Common myeloid progenitor, CD34-positive (primary cell): ENCODE results near the gene GAA.

ENCODE experiments used
- CTCF ChIA-PET: fragments of 350-600 bp; sonication (Branson Sonifier 250); formaldehyde crosslinking; loops from one replicate; lab custom pipeline; 2021; ENCODE audit warnings: antibody characterized with exemption; lab: Charles Lee
- POLR2A ChIA-PET: fragments of 350-600 bp; sonication (Branson Sonifier 250); formaldehyde crosslinking; loops from one replicate; lab custom pipeline; 2021; ENCODE audit warnings: antibody characterized with exemption; lab: Charles Lee
- DNase-seq, 3 donors: peaks; one replicate each; pipeline versions ENCODE4 v3.0.0 to v3.0.0-alpha.2; 2013
- H3K27ac ChIP-seq, 2 experiments: 1 replicate in 1 of 2; 2 replicates in 1 of 2; pipeline ENCODE4 v1.7.0; 2013; ENCODE audit warnings: inconsistent platforms in 2 of 2, low read length in 2 of 2, mild to moderate bottlenecking in 2 of 2, low read depth in 1 of 2, moderate library complexity in 1 of 2; ENCODE audit not compliant: severe bottlenecking in 2 of 2, insufficient read depth in 1 of 2, poor library complexity in 1 of 2
- H3K27me3 ChIP-seq, 5 experiments: replicated peaks in 2 of 5; 1 replicate in 3 of 5; 2 replicates in 2 of 5; pipeline versions ENCODE4 v1.6.1 to v1.7.0; 2013; ENCODE audit warnings: low read length in 4 of 5, mild to moderate bottlenecking in 2 of 5, moderate library complexity in 2 of 5, inconsistent platforms in 1 of 5; ENCODE audit not compliant: insufficient read depth in 5 of 5, control insufficient read depth in 4 of 5
- H3K36me3 ChIP-seq, 4 experiments: 1 replicate in 2 of 4; 2 replicates in 2 of 4; pipeline versions ENCODE4 v1.6.1 to v1.7.0; 2013; ENCODE audit warnings: low read length in 3 of 4, control low read depth in 1 of 4, mild to moderate bottlenecking in 1 of 4; ENCODE audit not compliant: control insufficient read depth in 4 of 4, insufficient read depth in 4 of 4
- H3K4me1 ChIP-seq, 4 experiments: 1 replicate in 3 of 4; 2 replicates in 1 of 4; pipeline versions ENCODE4 v1.6.1 to v1.7.1; 2013; ENCODE audit warnings: low read length in 3 of 4, mild to moderate bottlenecking in 3 of 4, control low read depth in 1 of 4, inconsistent platforms in 1 of 4, moderate library complexity in 1 of 4; ENCODE audit not compliant: control insufficient read depth in 4 of 4, insufficient read depth in 4 of 4; ENCODE audit errors: control extremely low read depth in 1 of 4
- H3K4me3 ChIP-seq, 7 experiments: 1 replicate in 4 of 7; 2 replicates in 3 of 7; pipeline versions ENCODE4 v1.5.1 to v1.7.0; 2013; ENCODE audit warnings: mild to moderate bottlenecking in 7 of 7, low read length in 6 of 7, moderate library complexity in 6 of 7, inconsistent platforms in 2 of 7, low read depth in 2 of 7, control low read depth in 1 of 7; ENCODE audit not compliant: insufficient read depth in 4 of 7, control insufficient read depth in 1 of 7; ENCODE audit errors: extremely low read depth in 1 of 7
- H3K9me3 ChIP-seq, 5 experiments: 1 replicate in 4 of 5; 2 replicates in 1 of 5; pipeline versions ENCODE4 v1.6.1 to v1.7.1; 2013; ENCODE audit warnings: low read length in 4 of 5, mild to moderate bottlenecking in 2 of 5, inconsistent platforms in 1 of 5, low read depth in 1 of 5, moderate library complexity in 1 of 5; ENCODE audit not compliant: control insufficient read depth in 4 of 5, insufficient read depth in 2 of 5; ENCODE audit errors: control extremely low read depth in 1 of 5
- WGBS: methylation state at CpG from one replicate; pipeline ENCODE4 v1.1.5; 2013; ENCODE audit not compliant: insufficient coverage; 5-methylcytosine and 5-hydroxymethylcytosine counted together

Gene GAA

DNA sequence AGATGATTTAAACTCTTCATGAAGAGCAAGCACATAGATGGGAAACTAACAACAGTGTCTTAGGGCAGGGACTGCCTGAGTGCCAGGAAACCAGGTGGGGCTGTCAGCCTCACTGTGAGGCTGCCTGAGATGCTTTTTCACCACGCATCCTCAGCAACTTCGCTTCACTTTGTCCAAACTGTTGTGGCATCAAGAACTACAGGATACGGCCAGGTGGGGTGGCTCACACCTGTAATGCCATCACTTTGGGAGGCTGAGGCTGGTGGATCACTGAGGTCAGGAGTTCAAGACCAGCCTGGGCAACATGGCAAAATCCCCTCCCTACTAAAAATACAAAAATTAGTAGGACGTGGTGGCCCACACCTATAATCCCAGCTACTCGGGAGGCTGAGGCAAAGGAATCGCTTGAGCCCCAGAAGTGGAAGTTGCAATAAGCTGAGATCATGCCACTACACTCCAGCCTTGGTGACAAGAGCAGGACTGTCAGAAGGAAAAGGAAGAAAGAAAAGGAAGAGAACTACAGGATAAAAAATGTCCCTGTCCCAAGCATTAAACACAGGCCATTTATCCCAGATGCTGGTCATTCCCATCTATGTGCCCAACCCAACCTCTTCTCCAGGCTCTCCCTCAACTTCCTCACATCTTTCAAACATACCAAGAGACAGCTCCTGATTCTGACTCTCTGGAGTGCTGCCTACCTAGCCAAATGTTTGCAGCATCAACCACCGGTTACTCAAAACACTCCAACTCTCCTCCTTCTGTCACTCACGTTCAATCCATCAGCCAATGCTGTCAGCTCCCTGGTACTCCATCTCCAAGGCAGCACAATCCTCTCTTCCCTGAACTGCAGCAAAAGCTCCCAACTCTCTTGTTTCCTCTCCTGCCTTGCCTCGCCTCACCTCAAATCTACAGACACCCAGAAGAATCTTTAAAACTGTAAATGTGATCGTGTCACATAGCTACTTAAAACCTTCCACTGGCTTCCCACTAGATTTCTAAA is 44.0 kb downstream of the GAA start:
- ChIA-PET POLR2A (interaction anchor here (0.6 to 1.1 kb wide), 2 partner anchors 17 to 44 kb away, joined by 3 to 4 read pairs; partner anchors contain the start of gene GAA), CTCF (interaction anchor here (1.2 to 1.3 kb wide), 3 partner anchors 17 to 53 kb away, joined by 3 to 4 read pairs (median 4); no protein-coding TSS in a partner anchor)
- Histone ChIP-seq H3K4me3 (peak overlapping the region in 6 of 7 experiments; percentile 81 to 96 (median 90)), H3K9me3 (no peaks in the 10 kb centered on the region), H3K27ac (peak overlapping the region in 1 of 2 experiments; percentile 93), H3K4me1 (peaks cover 9 to 25% (median 20%) of the 10 kb centered on the region in 4 experiments), H3K36me3 (peaks cover 10 to 45% (median 23%) of the 10 kb centered on the region in 4 experiments), H3K27me3 (no peaks in the 10 kb centered on the region)
- WGBS, result 67% methylated on average over 9 of the region's 10 CpGs
- DNase-seq, result no peak

DNA sequence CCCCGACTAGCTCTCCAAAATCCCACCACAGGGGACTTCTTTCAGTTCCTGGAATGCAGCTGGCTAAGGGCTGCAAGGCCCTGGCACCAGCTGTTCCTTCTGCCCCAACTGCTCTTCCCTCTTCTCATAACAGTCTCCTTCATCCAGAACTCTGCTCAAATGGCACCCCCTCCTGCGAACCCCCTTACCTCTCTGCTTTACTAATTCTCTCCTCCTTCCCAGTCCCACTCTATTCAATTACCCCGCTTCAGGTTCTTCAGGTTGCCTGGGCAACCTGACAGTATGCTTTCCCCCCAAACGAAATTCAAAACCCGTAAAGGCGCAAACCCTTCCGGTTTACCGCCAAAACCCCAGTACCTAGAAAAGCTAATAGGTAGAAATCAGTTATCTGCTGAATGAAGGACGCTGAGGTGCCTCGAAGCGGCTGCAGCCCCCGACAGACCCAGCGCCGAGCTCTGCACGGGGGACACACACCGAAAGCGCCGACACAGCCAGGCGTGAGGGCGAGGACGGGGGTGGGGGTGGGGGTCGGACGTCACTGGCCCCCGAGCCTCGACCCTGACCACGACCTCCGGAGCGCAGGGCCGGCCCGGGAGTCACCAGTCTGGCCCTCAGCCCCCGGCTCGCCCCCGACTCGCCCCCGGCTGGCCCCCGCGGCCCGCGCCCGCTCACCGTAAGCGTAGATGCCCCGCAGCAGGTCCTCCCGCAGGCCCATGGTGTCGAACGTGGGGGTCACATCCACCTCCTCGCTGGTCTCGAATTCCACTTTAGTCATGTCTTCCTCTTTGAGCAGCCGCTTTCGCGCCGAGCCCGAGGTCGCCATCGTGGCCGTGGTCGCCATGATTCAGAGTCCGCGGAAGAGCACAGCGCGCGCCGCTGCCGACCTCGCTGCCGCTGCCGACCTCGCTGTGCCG is 45.0 kb downstream of the GAA start:
- H3K9me3 ChIP-seq, result no peaks in the 10 kb centered on the region
- CTCF ChIA-PET, result interaction anchor here (1.2 to 1.3 kb wide), 3 partner anchors 18 to 54 kb away, joined by 3 to 4 read pairs (median 4); no protein-coding TSS in a partner anchor
- peaks cover 9 to 25% (median 20%) of the 10 kb centered on the region in 4 experiments for H3K4me1 ChIP-seq
- peak in 2 of 3 donors; percentile 33 to 49 for DNase-seq
- peak overlapping the region; percentile 81 to 96 (median 90) for H3K4me3 ChIP-seq
- WGBS, result 0% methylated on average over 58 of the region's 69 CpGs
- POLR2A ChIA-PET, result interaction anchor here (0.6 to 1.1 kb wide), 3 partner anchors 16 to 45 kb away, joined by 3 to 5 read pairs (median 4); partner anchors contain the start of gene GAA
- no peaks in the 10 kb centered on the region for H3K27me3 ChIP-seq
- peaks cover 8 to 40% (median 19%) of the 10 kb centered on the region in 4 experiments for H3K36me3 ChIP-seq
- peak overlapping the region; percentile 70 to 93 for H3K27ac ChIP-seq

DNA sequence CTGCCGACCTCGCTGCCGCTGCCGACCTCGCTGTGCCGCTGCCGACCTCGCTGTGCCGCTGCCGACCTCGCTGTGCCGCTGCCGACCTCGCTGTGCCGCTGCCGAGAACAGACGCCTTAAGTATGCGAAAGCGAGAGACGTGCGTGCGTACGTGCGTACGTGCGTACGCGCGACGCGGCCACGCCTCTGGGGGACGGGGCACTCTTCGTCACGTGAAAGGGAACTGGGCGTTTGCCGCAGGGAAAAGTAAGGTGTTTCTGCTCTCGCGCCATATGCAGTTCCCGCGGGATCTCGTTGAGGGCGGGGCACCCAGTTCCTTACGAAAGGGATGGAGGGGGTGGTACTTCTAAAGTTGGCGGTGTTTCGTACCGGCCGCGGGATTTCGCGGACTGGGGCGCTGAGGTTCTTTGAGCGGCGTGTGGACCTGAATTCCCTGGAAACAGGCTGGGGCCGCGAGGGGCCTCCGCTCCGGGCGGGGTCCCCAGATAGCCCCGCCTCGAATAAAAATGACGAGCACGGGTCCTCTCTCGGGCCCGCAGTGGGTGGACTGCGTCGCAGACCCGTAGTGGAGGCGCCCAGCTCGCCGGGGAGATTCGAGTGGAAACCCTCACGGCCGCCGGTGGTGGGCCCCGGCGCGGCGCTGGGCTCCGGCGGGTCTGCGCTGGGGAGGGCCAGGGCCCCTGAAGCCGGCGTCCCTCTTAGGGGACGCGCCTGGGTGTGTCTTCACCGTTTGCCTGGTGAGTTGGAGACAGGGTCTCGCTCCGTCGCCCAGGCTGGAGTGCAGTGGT is 45.8 kb downstream of the GAA start, which contains the start of gene EIF4A3:
Gene EIF4A3, minus strand, starts transcription at position 94 of the 788 bp plus-strand sequence. CDS start 167 bp downstream, outside the sequence.
- Histone ChIP-seq H3K36me3 (peaks cover 3 to 31% (median 12%) of the 10 kb centered on the region in 4 experiments), H3K4me1 (peaks cover 9 to 25% (median 20%) of the 10 kb centered on the region in 4 experiments), H3K27me3 (no peaks in the 10 kb centered on the region), H3K27ac (peak within 1 kb of the TSS; percentile 70 to 93), H3K4me3 (peak within 1 kb of the TSS; percentile 81 to 96 (median 90)), H3K9me3 (peaks cover 0 to 3% (median 0%) of the 10 kb centered on the region in 5 experiments)
- ChIA-PET POLR2A (no interaction called here), CTCF (interaction anchor here (2.1 kb wide), 1 partner anchor 48 kb away, joined by 4 read pairs; no protein-coding TSS in a partner anchor)
- peak; percentile 99 for DNase-seq
- WGBS, result 0% methylated on average over 90 of the region's 90 CpGs

DNA sequence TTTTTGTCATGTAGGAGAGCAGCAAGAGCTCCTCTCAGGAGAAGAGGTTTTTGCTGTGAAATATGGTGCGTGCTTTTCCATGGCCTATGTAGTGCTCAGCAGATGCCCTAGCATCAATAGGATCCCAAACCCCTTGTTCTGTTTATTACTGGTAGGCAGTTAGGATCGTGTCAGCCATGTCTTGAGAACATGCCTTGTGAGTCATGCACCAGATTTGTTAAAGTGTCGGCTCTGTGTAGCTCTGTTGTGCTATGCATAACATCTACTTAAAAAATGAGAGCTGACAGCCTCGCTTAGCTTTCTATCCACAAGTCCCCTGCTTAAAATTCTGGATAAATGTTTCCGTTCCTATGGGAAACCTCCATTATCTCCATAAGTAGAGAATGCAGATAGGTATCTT is 50.0 kb downstream of the GAA start:
- H3K9me3 ChIP-seq, result peaks cover 3 to 12% (median 6%) of the 10 kb centered on the region in 5 experiments
- peaks cover 0 to 6% (median 6%) of the 10 kb centered on the region in 4 experiments for H3K4me1 ChIP-seq
- H3K27ac ChIP-seq, result no peak overlapping the region
- POLR2A ChIA-PET, result no interaction called here
- H3K27me3 ChIP-seq, result no peaks in the 10 kb centered on the region
- CTCF ChIA-PET, result no interaction called here
- no peak for DNase-seq
- no peak overlapping the region for H3K4me3 ChIP-seq
- no peaks in the 10 kb centered on the region for H3K36me3 ChIP-seq
- WGBS, result 100% methylated on average over 4 of the region's 5 CpGs

DNA sequence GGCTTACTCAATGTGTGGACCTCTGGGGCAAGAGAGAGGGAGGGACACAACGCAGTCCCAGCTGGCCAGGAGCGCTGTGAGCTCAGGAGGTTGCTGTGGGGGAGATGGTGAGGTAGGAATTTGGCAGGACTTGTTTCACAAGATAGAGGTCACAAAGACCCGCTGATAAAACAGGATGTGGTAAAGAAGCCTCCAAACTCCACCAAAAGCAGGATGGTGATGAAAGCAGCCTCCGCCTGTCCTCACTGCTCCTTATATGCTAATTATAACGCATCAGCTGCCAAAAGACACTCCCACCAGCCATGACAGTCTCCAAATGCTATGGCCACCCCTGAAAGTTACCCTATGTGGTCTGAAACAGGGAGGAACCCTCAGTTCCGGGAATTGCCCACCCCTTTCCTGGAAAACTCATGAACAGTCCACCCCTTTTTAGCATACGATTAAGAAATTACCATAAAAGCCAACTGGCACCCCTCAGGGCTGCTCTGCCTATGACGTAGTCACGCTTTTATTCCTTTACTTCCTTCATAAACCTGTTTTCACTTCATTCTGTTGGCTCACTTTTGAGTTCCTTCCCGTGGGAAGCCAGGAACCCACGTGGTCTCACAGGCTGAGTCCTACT is 50.8 kb downstream of the GAA start:
- WGBS, result 86% methylated on average over 11 of the region's 11 CpGs
- no peaks in the 10 kb centered on the region for H3K27me3 ChIP-seq
- no peaks in the 10 kb centered on the region for H3K36me3 ChIP-seq
- ChIA-PET CTCF (no interaction called here), POLR2A (no interaction called here)
- H3K4me3 ChIP-seq, result no peak overlapping the region
- peaks cover 4 to 14% (median 10%) of the 10 kb centered on the region in 5 experiments for H3K9me3 ChIP-seq
- H3K4me1 ChIP-seq, result peaks cover 0 to 6% (median 5%) of the 10 kb centered on the region in 4 experiments
- no peak overlapping the region for H3K27ac ChIP-seq
- DNase-seq, result peak in 1 of 3 donors; percentile 11
